GM23248 (cell line): ENCODE results near the gene SUN5. TPM values are rescaled to one million over a fixed set of nuclear protein-coding genes. Genes with fewer than 3 reads are reported as not detected.

Experiments
- DNase-seq: peaks from one replicate; pipeline ENCODE4 v3.0.0-alpha.2; 2015
- H2AFZ ChIP-seq: fragments of 200-600 bp; sonication (generic); 2 replicates; pipeline ENCODE4 v1.6.1; 2016; ENCODE audit warnings: antibody characterized with exemption
- H3F3A ChIP-seq: fragments of 200-600 bp; sonication (generic); 2 replicates; pipeline ENCODE4 v1.6.1; 2016; ENCODE audit warnings: mild to moderate bottlenecking, antibody characterized with exemption, mixed run types; ENCODE audit not compliant: insufficient read depth
- H3K27ac ChIP-seq: fragments of 200-600 bp; sonication (generic); 2 replicates; pipeline ENCODE4 v1.5.1; 2016; ENCODE audit warnings: mild to moderate bottlenecking
- H3K27me3 ChIP-seq: fragments of 200-600 bp; sonication (generic); replicated peaks from 2 replicates; pipeline ENCODE4 v1.6.1; 2016; ENCODE audit warnings: mild to moderate bottlenecking; ENCODE audit not compliant: insufficient read depth
- H3K36me3 ChIP-seq: fragments of 200-600 bp; sonication (generic); 2 replicates; pipeline ENCODE4 v1.6.1; 2016; ENCODE audit warnings: low read depth, mild to moderate bottlenecking
- H3K4me1 ChIP-seq: fragments of 200-600 bp; sonication (generic); 2 replicates; pipeline ENCODE4 v1.6.1; 2016; ENCODE audit warnings: mild to moderate bottlenecking; ENCODE audit not compliant: insufficient read depth
- H3K4me2 ChIP-seq: fragments of 200-600 bp; sonication (generic); one replicate; pipeline ENCODE4 v1.6.1; 2016; ENCODE audit warnings: mild to moderate bottlenecking; ENCODE audit not compliant: unreplicated experiment
- H3K4me3 ChIP-seq: fragments of 200-600 bp; sonication (generic); 2 replicates; pipeline ENCODE4 v1.5.1; 2016; ENCODE audit warnings: mild to moderate bottlenecking
- H3K79me2 ChIP-seq: fragments of 200-600 bp; sonication (generic); 2 replicates; pipeline ENCODE4 v1.6.1; 2016; ENCODE audit warnings: mild to moderate bottlenecking; ENCODE audit not compliant: insufficient read depth
- H3K9ac ChIP-seq: fragments of 200-600 bp; sonication (generic); 2 replicates; pipeline ENCODE4 v1.6.1; 2016; ENCODE audit warnings: mild to moderate bottlenecking
- H3K9me2 ChIP-seq: fragments of 200-600 bp; sonication (generic); 2 replicates; pipeline ENCODE4 v1.6.1; 2016; ENCODE audit warnings: mixed run types, mild to moderate bottlenecking, moderate library complexity; ENCODE audit not compliant: insufficient read depth
- H3K9me3 ChIP-seq: fragments of 200-600 bp; sonication (generic); one replicate; pipeline ENCODE4 v1.6.1; 2017; ENCODE audit warnings: low read depth
- H4K20me1 ChIP-seq: fragments of 200-600 bp; sonication (generic); 2 replicates; pipeline ENCODE4 v1.6.0; 2016; ENCODE audit not compliant: insufficient read depth
- EZH2 ChIP-seq: fragments of 200-600 bp; sonication (generic); IDR thresholded peaks from 2 replicates; pipeline ENCODE4 v1.6.1; 2018; ENCODE audit warnings: antibody characterized with exemption, mild to moderate bottlenecking; ENCODE audit not compliant: insufficient read depth, poor library complexity, severe bottlenecking
- EZH2phosphoT487 ChIP-seq: fragments of 200-600 bp; sonication (generic); IDR thresholded peaks from 2 replicates; pipeline ENCODE4 v1.6.1; 2018; ENCODE audit warnings: antibody characterized with exemption, moderate library complexity, mild to moderate bottlenecking, low read depth; ENCODE audit not compliant: insufficient read depth
- WGBS, 2 experiments: methylation state at CpG; one replicate each; pipeline ENCODE4 v1.1.6; 2015 to 2017; ENCODE audit warnings: low lambda C conversion rate in 2 of 2, low coverage in 1 of 2; ENCODE audit errors: missing lambda C conversion rate in 2 of 2; 5-methylcytosine and 5-hydroxymethylcytosine counted together
- in situ Hi-C: fragments of 300-500 bp; cut with MboI; formaldehyde crosslinking; loops from 2 replicates; pipeline ENCODE4 v1.15.0; 2020
- polyA plus RNA-seq: library from polyadenylated mRNA; unstranded; fragments of >200 nt; fragmentation: Nextera tagmentation; extraction: Ambion mirVana; gene quantifications from 2 replicates; pipeline ENCODE4 v1.2.1, GENCODE V29; 2016
- total RNA-seq: library from RNA; depleted of rRNA; stranded (reverse); fragments of >200 nt; shearing (Covaris generic); gene quantifications from 2 replicates; pipeline ENCODE4 v1.2.3, GENCODE V29; 2014

The SUN5 gene
- total and polyA plus RNA-seq, 2 experiments from 2014 or later: not detected

GRCh38 chr20:32966382-32966781 lies 37.9 kb downstream of the SUN5 start:
- H3K36me3 ChIP-seq: no peaks in the 10 kb centered on the region
- no peak overlapping the region for H3K4me2 ChIP-seq
- no peaks in the 10 kb centered on the region for H4K20me1 ChIP-seq
- no peaks in the 10 kb centered on the region for H3F3A ChIP-seq
- no peaks in the 10 kb centered on the region for H3K4me1 ChIP-seq
- H2AFZ ChIP-seq: no peak overlapping the region
- H3K9ac ChIP-seq: no peak overlapping the region
- no peaks in the 10 kb centered on the region for H3K9me2 ChIP-seq
- in situ Hi-C loops: no loop called here
- H3K79me2 ChIP-seq: no peaks in the 10 kb centered on the region
- H3K9me3 ChIP-seq: no peaks in the 10 kb centered on the region
- peaks cover 24% of the 10 kb centered on the region for H3K27me3 ChIP-seq
- no peak overlapping the region for H3K27ac ChIP-seq
- TF ChIP-seq EZH2phosphoT487 (no peak), EZH2 (no peak)
- DNase-seq: no peak
- WGBS, 2 experiments: 64 to 69% methylated on average over 4 of the region's 4 CpGs
- H3K4me3 ChIP-seq: no peak overlapping the region

GRCh38 chr20:32965581-32966373 lies 38.5 kb downstream of the SUN5 start:
- peaks cover 24% of the 10 kb centered on the region for H3K27me3 ChIP-seq
- H3K4me2 ChIP-seq: no peak overlapping the region
- no peaks in the 10 kb centered on the region for H4K20me1 ChIP-seq
- TF ChIP-seq EZH2phosphoT487 (no peak), EZH2 (no peak)
- no peaks in the 10 kb centered on the region for H3K79me2 ChIP-seq
- H3K4me3 ChIP-seq: no peak overlapping the region
- no peaks in the 10 kb centered on the region for H3K36me3 ChIP-seq
- H3K27ac ChIP-seq: no peak overlapping the region
- no peaks in the 10 kb centered on the region for H3K9me2 ChIP-seq
- H3K4me1 ChIP-seq: no peaks in the 10 kb centered on the region
- no peak overlapping the region for H3K9ac ChIP-seq
- H3F3A ChIP-seq: no peaks in the 10 kb centered on the region
- in situ Hi-C loops: no loop called here
- no peaks in the 10 kb centered on the region for H3K9me3 ChIP-seq
- H2AFZ ChIP-seq: no peak overlapping the region
- 34 to 35% methylated on average over 12 of the region's 12 CpGs for WGBS, 2 experiments
- DNase-seq: no peak

GRCh38 chr20:32965115-32965514 lies 39.1 kb downstream of the SUN5 start:
- Histone ChIP-seq H3K9ac (no peak overlapping the region), H3K4me1 (no peaks in the 10 kb centered on the region), H3F3A (no peaks in the 10 kb centered on the region), H3K27ac (no peak overlapping the region), H4K20me1 (no peaks in the 10 kb centered on the region), H3K9me2 (no peaks in the 10 kb centered on the region), H3K9me3 (no peaks in the 10 kb centered on the region), H3K36me3 (no peaks in the 10 kb centered on the region), H3K79me2 (no peaks in the 10 kb centered on the region), H2AFZ (no peak overlapping the region), H3K4me3 (no peak overlapping the region), H3K4me2 (no peak overlapping the region), H3K27me3 (peaks cover 24% of the 10 kb centered on the region)
- WGBS, 2 experiments: 51% methylated on average over 8 of the region's 8 CpGs
- in situ Hi-C loops: no loop called here
- DNase-seq: no peak
- TF ChIP-seq EZH2: no peak

- WGBS, 2 experiments: 42 to 43% methylated on average over 6 of the region's 6 CpGs
- Histone ChIP-seq H3K4me2 (no peak overlapping the region), H3K4me3 (no peak overlapping the region), H3F3A (no peaks in the 10 kb centered on the region), H3K9ac (no peak overlapping the region), H3K9me3 (no peaks in the 10 kb centered on the region), H3K9me2 (no peaks in the 10 kb centered on the region), H3K36me3 (no peaks in the 10 kb centered on the region), H2AFZ (no peak overlapping the region), H3K27me3 (peaks cover 24% of the 10 kb centered on the region), H3K79me2 (no peaks in the 10 kb centered on the region), H3K27ac (no peak overlapping the region), H4K20me1 (no peaks in the 10 kb centered on the region), H3K4me1 (no peaks in the 10 kb centered on the region)
- DNase-seq: no peak
- TF ChIP-seq EZH2phosphoT487 (no peak), EZH2 (no peak)
- in situ Hi-C loops: no loop called here
Observed at GRCh38 chr20:32964575-32964974, 39.7 kb downstream of the SUN5 start.
